DMS53 treated with DMSO at 0.1 percent for 48 hours (cell line): ENCODE measurements around the gene MAB21L3.

Experiments
- DNase-seq: peaks from one replicate; lab custom pipeline; 2025; ENCODE audit not compliant: unreplicated experiment; lab: John Stamatoyannopoulos, UW

Gene MAB21L3

GRCh38 chr1:116110567-116111523 is at the start of gene MAB21L3:
MAB21L3 (plus strand) TSS chr1:116111399; CDS start chr1:116112616, 1,217 bp downstream.
- DNase-seq: no peak

DNA sequence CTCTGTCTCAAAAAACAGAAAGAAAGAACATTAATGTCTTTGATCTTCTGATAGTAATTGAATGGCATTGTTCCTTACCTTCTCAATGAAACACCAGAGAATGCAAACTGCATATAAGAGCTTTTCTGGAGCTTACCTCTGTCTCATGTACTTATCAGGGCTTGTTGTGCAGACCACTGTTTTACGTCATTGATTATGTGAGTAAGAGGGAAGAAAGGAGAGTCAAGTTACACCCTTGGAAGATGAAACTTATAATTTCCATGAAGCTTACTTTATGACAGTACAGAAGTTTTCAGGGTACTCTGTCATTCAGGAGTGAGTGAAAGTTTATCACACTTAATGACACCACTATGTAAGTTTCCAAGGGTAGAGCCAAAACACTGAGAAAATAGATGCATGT is 49.0 kb upstream of the MAB21L3 start:
- no peak for DNase-seq

DNA sequence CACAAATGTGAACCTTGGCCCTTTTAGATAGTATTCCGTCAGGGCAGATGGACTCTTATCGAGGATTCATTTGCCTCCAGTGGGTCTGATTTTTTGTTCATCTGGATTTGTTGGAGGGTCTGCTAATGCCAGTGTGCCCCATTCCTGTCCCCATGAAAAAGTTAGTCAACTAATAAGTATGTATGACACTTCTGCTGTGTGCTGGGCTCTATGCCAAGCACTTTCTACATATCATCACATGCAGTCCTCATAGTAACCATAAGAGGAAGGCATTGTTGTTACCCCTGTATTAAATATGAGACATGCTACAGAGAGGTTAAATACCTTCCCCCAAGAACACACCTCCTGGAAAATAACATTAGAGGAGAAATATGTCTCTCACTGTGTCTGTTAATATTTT is 46.6 kb upstream of the MAB21L3 start:
- DNase-seq: no peak

DNA sequence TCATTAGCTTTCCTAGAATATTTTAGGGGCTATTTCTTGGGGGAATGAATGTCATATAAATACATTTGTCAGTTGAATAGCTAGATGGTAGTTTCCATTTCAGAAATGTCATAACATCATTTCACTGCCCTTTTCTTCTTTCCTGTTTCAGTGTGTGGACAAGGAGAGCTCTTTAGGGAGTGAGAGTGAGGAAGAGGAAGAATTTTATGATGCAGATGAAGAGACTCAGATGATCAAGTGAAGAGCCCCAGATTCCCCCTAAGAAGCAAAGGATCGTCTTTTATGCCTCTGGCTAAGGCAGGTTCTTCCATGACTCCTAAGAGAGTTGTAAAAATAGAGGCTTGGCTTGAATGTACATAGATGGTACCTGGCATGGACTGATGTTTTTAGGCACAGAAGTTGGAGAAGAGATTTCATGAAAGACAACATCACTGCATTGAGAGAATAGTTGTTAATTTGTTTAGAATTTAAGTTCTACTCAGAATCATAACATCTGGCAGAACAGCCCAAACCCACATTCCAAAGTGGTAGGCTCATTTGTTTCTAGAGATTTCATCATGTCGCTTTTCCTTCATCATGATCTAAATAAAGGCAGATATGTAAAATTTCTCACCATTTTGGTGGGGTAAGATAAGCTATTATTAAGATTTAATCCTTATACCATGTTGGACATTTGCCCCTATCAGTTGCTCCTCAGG is 44.2 kb upstream of the MAB21L3 start:
- no peak for DNase-seq

DNA sequence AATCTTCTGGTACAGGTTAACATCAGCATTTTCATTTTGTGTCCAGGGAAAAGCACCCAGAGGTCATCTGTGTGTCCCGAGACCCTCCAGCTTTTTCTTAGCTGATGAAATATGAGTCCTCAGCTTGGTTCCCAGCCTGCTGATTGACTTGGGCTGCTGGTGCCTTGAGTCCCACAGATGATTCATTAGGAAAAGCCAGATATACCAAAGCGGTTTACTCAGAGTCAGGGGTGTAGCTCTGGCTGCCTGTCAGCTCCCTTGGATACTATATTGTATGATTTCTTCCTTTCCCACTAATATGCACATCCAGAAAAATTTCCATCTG is 43.7 kb upstream of the MAB21L3 start:
- no peak for DNase-seq

GRCh38 chr1:116075575-116075974 is 35.6 kb upstream of the MAB21L3 start:
- no peak for DNase-seq

DNA sequence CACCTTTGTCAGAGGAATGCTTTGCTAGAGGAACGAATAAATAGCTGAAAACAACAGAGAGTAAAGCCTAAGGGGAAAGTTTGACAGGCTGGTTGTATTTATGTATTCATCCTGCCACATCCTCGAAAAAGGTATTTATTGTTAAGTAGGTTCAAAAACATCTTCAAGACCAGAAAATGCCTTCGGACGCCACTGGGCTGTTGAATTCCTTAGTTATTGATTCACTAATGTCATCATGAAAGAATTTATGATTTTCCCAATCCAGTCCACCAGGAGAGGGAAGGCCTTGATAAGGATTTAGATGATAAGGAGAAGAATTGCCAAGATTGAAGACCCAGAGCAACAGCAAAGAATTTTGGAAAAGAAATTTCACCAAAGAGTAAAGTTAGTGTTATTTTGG is 35.2 kb upstream of the MAB21L3 start:
- no peak for DNase-seq

GRCh38 chr1:116076831-116077230 is 34.4 kb upstream of the MAB21L3 start:
- no peak for DNase-seq

- DNase-seq: no peak
Measured at GRCh38 chr1:116078699-116079223, 32.4 kb upstream of the MAB21L3 start.

DNA sequence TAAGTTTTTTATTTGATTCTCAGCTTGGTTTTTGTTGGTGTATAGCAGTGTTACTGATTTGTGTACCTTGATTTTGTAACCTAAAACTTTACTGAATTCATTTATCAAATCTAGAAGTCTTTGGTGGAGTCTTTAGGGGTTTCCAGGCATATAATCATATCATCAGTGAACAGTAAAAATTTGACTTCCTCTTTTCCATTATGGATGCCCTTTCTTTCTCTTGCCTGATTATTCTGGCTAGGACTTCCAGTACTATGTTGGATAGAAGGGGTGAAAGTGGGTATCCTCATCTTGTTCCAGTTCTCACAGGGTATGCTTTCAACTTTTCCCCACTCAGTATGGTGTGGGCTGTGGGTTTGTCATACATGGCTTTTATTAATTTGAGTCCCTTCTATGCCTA is 23.6 kb upstream of the MAB21L3 start:
- no peak for DNase-seq

GRCh38 chr1:116089870-116090269 is 21.3 kb upstream of the MAB21L3 start:
- no peak for DNase-seq

DNA sequence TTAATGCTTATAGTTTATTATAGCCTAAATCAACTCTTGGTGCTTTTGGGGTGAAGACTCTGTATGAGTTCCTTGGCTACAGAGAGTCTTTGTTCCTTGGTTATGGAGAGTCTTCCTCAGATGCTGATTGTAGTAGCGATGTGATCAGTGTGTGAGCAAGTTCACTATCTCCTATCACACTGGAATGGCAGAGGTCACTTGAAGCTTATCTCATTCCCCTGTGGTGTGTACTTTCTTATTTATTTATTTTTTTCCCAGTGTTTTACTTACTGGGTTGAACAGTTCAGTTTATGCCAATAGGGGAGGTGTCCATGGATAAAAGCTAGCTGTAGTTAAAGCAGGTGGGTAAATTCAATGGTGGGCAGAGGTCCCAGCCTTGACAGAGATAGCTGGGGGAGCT is 20.1 kb upstream of the MAB21L3 start:
- no peak for DNase-seq

DNA sequence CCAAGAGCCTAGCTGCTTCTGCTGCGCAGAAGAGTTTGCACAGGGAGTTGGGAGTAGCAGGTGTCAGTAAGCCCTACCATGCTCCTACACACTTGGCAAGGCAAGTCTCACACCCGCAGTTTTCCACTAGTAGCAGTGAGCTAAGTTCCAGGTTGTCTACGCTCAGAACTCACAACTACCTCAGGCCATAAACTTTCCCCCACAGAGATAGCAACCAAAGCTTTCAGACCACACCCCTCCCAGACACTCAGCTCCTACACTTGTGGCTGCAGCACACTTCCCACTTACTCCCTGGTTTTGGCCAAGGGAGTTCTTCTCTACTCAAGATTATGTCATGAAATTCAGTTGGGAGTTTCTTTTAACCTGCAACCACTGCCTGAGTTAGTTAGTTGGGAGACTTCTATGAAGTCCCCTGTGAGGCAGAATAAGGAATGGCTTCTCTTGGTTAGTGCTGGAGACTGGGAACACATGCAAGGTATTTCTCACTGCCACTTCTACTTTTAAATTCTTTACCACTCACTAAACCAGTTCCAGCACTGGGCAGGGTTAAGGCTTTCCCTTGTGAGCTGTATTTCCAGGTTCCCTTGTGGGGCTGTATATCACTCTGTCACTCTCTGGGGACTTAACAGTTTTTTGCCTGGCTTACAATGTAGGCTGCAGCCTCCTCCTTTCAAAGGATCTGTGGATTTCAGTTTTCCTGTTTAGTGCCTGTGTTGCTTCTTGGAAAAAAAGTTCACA is 18.3 kb upstream of the MAB21L3 start:
- DNase-seq: no peak

GRCh38 chr1:116095027-116095426 is 16.2 kb upstream of the MAB21L3 start:
- no peak for DNase-seq

GRCh38 chr1:116096013-116096618 is 15.1 kb upstream of the MAB21L3 start:
- DNase-seq: no peak

GRCh38 chr1:116097626-116098025 is 13.6 kb upstream of the MAB21L3 start:
- no peak for DNase-seq

- DNase-seq: no peak
Measured at GRCh38 chr1:116099379-116099778, 11.8 kb upstream of the MAB21L3 start.

DNA sequence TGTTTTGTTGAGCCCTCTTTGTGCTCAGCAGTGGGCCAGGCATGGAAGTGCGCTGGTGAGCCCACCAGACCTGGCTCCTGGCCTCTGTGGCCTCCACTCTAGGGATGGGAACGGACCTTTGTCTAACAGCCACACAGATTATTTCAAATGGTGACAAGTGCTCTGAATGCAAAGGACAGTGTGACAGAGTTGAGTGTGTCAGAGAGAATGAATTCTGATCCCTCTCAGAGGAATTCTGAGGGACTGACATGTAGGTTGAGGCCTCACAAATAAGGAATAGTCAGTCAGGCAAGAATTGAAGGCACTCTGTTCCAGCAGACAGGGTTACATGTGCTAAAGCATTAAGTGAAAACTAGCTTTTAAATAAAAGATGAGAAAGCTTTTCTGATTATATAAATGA is 11.3 kb upstream of the MAB21L3 start:
- DNase-seq: no peak

- no peak for DNase-seq
Measured at GRCh38 chr1:116104667-116105066, 6.5 kb upstream of the MAB21L3 start.

- no peak for DNase-seq
Measured at GRCh38 chr1:116105996-116106395, 5.2 kb upstream of the MAB21L3 start.

DNA sequence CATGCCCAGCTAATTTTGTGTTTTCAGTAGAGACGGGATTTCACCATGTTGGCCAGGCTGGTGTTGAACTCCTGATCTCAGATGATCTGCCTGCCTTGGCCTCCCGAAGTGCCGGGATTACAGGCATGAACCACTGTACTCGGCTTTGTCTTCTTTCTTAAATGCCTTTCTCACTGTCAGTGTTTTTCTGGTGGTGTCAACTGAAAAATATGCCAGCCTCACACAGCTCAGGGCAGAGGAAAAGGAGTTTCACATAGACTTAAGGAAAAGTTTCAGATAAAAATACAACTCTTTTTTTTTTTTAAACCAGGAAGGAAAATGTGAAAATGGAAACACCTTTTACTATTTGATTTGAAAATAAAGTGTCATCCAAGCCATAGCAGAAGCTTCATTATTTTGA is 4.6 kb upstream of the MAB21L3 start:
- DNase-seq: no peak
